Upper lobe of left lung (tissue), 4 donors: Measurements from ENCODE around the gene MAP4K1.

ENCODE experiments used
- CTCF ChIP-seq, 6 experiments: fragments of 450-650 bp in 4 of 6; fragments of 200-600 bp in 2 of 6; sonication (generic) in 2 of 6; IDR thresholded peaks; one replicate each; pipeline ENCODE4 v1.5.1; 2016 to 2019; ENCODE audit warnings: antibody characterized with exemption in 6 of 6
- POLR2A ChIP-seq, 4 donors: fragments of 450-650 bp; IDR thresholded peaks; one replicate each; pipeline ENCODE4 v1.5.1; 2016 to 2017; ENCODE audit warnings: antibody characterized with exemption in 4 of 4, mild to moderate bottlenecking in 2 of 4
- POLR2AphosphoS5 ChIP-seq, 2 donors: sonication (generic); formaldehyde crosslinking; IDR thresholded peaks; one replicate each; pipeline ENCODE4 v1.5.1; 2017; ENCODE audit warnings: antibody characterized with exemption in 2 of 2

- TF ChIP-seq POLR2AphosphoS5 (IDR thresholded peaks at IDR 0.05) = no peak
- TF ChIP-seq CTCF (IDR thresholded peaks at IDR 0.05) = no peak
- TF ChIP-seq POLR2A (IDR thresholded peaks at IDR 0.05) = no peak
Observed at GRCh38 chr19:38614289-38614688, 3.5 kb downstream of the MAP4K1 start.
